Measurements from ENCODE around the gene CLDN4. TPM values are rescaled to one million over a fixed set of nuclear protein-coding genes. Genes with fewer than 3 reads are reported as not detected.

CLDN4 gene
- total RNA-seq, 1 experiment from 2014 or later: 234 TPM

DNA sequence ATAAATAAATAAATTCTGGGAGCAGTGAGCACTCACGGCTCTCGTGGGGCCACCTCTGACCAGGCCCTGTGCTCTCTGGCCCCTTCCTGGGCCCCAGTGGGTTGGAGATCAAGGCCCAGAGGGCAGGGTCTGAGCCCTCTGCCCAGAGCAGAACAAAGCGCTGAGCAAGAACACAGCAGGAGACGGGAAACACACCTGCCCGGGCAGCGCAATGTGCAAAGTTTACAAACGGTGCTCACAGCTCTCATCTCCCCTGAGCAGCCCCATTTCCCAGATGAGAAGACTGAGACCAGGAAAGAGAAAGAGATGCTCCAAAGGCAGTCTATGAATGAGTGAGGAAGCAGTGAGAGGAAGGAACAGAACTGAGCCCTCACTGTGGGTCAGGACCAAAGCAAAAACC lies 8.5 kb downstream of the CLDN4 start:
- Histone ChIP-seq H3K4me3 (replicated peaks in 1 of 2; ENCODE audit: low read depth in 1 of 2, low read length in 2 of 2) (no peak overlapping the region), H3K27me3 (ENCODE audit: insufficient read depth, low read length) (no peaks in the 10 kb centered on the region), H3K9me3 (ENCODE audit: control insufficient read depth in 1 of 2, insufficient read depth in 1 of 2, low read depth in 1 of 2, low read length in 2 of 2) (no peaks in the 10 kb centered on the region), H2AFZ (ENCODE audit: low read depth, low read length, poor library complexity, severe bottlenecking) (no peak overlapping the region), H3K4me2 (ENCODE audit: low read length) (0 out of 2 replicates have a peak overlapping the region, but pooled peaks have one; percentile 19), H3K36me3 (ENCODE audit: control insufficient read depth in 1 of 2, insufficient read depth in 2 of 2, low read length in 2 of 2) (no peaks in the 10 kb centered on the region; a peak in 1 of 4 replicates), H3K79me2 (ENCODE audit: insufficient read depth, low read length) (peaks cover 9% of the 10 kb centered on the region; the same call in 1 of the 2 replicates), H4K20me1 (ENCODE audit: insufficient read depth) (no peaks in the 10 kb centered on the region), H3K9ac (ENCODE audit: low read length) (no peak overlapping the region), H3K9me2 (ENCODE audit: insufficient read depth) (no peaks in the 10 kb centered on the region), H3K27ac (ENCODE audit: low read depth, low read length) (peak overlapping the region; percentile 71), H3K4me1 (ENCODE audit: control insufficient read depth in 1 of 2, insufficient read depth in 2 of 2, low read length in 2 of 2) (peaks cover 38 to 61% of the 10 kb centered on the region in 2 experiments)
- intact Hi-C loops (cut with micrococcal nuclease): no loop called here
- ChIA-PET RAD21 (ENCODE audit: low non-redundant PET in 1 of 2, low total read pairs in 2 of 2, uncharacterized antibody in 2 of 2, unreplicated experiment in 2 of 2) (interaction anchor here in 1 of 2 experiments (0.7 kb wide), 1 partner anchor 187 kb away, joined by 3 read pairs; no protein-coding TSS in a partner anchor), POLR2A (interaction anchor here (4.4 kb wide), 1 partner anchor 12 kb away, joined by 21 read pairs; no protein-coding TSS in a partner anchor), CTCF (no interaction called here)
- ATAC-seq: no peak
- no peak for DNase-seq (ENCODE audit: low read depth, low spot score)
- TF ChIP-seq, protein P1, sequence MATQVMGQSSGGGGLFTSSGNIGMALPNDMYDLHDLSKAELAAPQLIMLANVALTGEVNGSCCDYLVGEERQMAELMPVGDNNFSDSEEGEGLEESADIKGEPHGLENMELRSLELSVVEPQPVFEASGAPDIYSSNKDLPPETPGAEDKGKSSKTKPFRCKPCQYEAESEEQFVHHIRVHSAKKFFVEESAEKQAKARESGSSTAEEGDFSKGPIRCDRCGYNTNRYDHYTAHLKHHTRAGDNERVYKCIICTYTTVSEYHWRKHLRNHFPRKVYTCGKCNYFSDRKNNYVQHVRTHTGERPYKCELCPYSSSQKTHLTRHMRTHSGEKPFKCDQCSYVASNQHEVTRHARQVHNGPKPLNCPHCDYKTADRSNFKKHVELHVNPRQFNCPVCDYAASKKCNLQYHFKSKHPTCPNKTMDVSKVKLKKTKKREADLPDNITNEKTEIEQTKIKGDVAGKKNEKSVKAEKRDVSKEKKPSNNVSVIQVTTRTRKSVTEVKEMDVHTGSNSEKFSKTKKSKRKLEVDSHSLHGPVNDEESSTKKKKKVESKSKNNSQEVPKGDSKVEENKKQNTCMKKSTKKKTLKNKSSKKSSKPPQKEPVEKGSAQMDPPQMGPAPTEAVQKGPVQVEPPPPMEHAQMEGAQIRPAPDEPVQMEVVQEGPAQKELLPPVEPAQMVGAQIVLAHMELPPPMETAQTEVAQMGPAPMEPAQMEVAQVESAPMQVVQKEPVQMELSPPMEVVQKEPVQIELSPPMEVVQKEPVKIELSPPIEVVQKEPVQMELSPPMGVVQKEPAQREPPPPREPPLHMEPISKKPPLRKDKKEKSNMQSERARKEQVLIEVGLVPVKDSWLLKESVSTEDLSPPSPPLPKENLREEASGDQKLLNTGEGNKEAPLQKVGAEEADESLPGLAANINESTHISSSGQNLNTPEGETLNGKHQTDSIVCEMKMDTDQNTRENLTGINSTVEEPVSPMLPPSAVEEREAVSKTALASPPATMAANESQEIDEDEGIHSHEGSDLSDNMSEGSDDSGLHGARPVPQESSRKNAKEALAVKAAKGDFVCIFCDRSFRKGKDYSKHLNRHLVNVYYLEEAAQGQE (IDR thresholded peaks at IDR 0.05; ENCODE audit: low read depth): no peak
- TF ChIP-seq, protein P2, sequence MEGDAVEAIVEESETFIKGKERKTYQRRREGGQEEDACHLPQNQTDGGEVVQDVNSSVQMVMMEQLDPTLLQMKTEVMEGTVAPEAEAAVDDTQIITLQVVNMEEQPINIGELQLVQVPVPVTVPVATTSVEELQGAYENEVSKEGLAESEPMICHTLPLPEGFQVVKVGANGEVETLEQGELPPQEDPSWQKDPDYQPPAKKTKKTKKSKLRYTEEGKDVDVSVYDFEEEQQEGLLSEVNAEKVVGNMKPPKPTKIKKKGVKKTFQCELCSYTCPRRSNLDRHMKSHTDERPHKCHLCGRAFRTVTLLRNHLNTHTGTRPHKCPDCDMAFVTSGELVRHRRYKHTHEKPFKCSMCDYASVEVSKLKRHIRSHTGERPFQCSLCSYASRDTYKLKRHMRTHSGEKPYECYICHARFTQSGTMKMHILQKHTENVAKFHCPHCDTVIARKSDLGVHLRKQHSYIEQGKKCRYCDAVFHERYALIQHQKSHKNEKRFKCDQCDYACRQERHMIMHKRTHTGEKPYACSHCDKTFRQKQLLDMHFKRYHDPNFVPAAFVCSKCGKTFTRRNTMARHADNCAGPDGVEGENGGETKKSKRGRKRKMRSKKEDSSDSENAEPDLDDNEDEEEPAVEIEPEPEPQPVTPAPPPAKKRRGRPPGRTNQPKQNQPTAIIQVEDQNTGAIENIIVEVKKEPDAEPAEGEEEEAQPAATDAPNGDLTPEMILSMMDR (IDR thresholded peaks at IDR 0.05 in 2 of 3, conservative IDR thresholded peaks at IDR 0.05 in 1 of 3; ENCODE audit: borderline replicate concordance in 1 of 3, insufficient read depth in 1 of 3, low read depth in 2 of 3, low read length in 2 of 3): no peak
- TF ChIP-seq TCF7L2 (IDR thresholded peaks at IDR 0.05; ENCODE audit: borderline replicate concordance, extremely low read depth, insufficient read depth, insufficient read length) (no peak), ZFX (IDR thresholded peaks at IDR 0.05) (no peak), CEBPB (IDR thresholded peaks at IDR 0.05; ENCODE audit: low read depth) (no peak), POLR2A (IDR thresholded peaks at IDR 0.05; ENCODE audit: borderline replicate concordance, extremely low read depth, insufficient read depth, insufficient read length) (no peak)
- BruUV-seq (replicated peaks): no TSS peak

All from HCT116 (cell line).